Activated B cell treated with CpG ODN at 0.5 μM for 24 hours (primary cell): ENCODE measurements around the gene PSD. TPM values are rescaled to one million over a fixed set of nuclear protein-coding genes. Genes with fewer than 3 reads are reported as not detected.

Experiments
- ATAC-seq: fragments of 200-7000 bp; cut with Tn5 transposase; one replicate; pipeline ENCODE4 v1.10.0; 2021; ENCODE audit warnings: low read depth, mild to moderate bottlenecking, moderate library complexity
- CTCF ChIA-PET: fragments of 350-600 bp; sonication (Branson Sonifier 250); formaldehyde crosslinking; loops from one replicate; lab custom pipeline; 2021; ENCODE audit warnings: antibody characterized with exemption; lab: Charles Lee
- POLR2A ChIA-PET: fragments of 350-600 bp; sonication (Branson Sonifier 250); formaldehyde crosslinking; loops from one replicate; lab custom pipeline; 2021; ENCODE audit warnings: antibody characterized with exemption; lab: Charles Lee
- DNase-seq: peaks from one replicate; pipeline ENCODE4 v3.0.0; 2022
- H3K27ac Mint-ChIP-seq: one replicate; pipeline ENCODE4 v1.8.0; 2020; ENCODE audit warnings: mixed read lengths
- H3K27me3 Mint-ChIP-seq: one replicate; pipeline ENCODE4 v1.8.0; 2021; ENCODE audit warnings: mixed read lengths
- H3K36me3 Mint-ChIP-seq: one replicate; pipeline ENCODE4 v1.8.0; 2021; ENCODE audit warnings: low read depth, mixed read lengths
- H3K4me1 Mint-ChIP-seq: one replicate; pipeline ENCODE4 v1.8.0; 2021; ENCODE audit warnings: mixed read lengths
- H3K4me3 Mint-ChIP-seq: one replicate; pipeline ENCODE4 v1.8.0; 2020; ENCODE audit warnings: mild to moderate bottlenecking, mixed read lengths
- H3K9me3 Mint-ChIP-seq: one replicate; pipeline ENCODE4 v1.8.0; 2020; ENCODE audit warnings: mixed read lengths
- CTCF ChIP-seq: fragments of 200-600 bp; IDR thresholded peaks from one replicate; pipeline ENCODE4 v1.8.0; 2022; ENCODE audit warnings: antibody characterized with exemption, mild to moderate bottlenecking
- intact Hi-C: fragments of 100-400 bp; cut with micrococcal nuclease; formaldehyde crosslinking; loops from one replicate; pipeline ENCODE4 v1.15.1; 2024
- total RNA-seq: library from RNA; stranded (reverse); gene quantifications from 2 replicates; pipeline ENCODE4 v1.2.3, GENCODE V29; 2022

The PSD gene
- total RNA-seq, 1 donor from 2014 or later = 1.5 TPM

- H3K4me3 Mint-ChIP-seq = peak overlapping the region; percentile 29
- POLR2A ChIA-PET = interaction anchor here (0.8 to 4.3 kb wide), 10 partner anchors 12 to 231 kb away, joined by 3 to 51 read pairs (median 8); partner anchors contain the start of genes ACTR1A, C10orf95, CUEDC2 and FBXL15
- no peaks in the 10 kb centered on the region for H3K36me3 Mint-ChIP-seq
- no peak overlapping the region for H3K27ac Mint-ChIP-seq
- no peaks in the 10 kb centered on the region for H3K27me3 Mint-ChIP-seq
- ATAC-seq (no peak), DNase-seq (no peak)
- intact Hi-C loops = no loop called here
- H3K9me3 Mint-ChIP-seq = no peaks in the 10 kb centered on the region
- CTCF ChIA-PET = interaction anchor here (1.5 to 1.9 kb wide), 3 partner anchors 40 to 232 kb away, joined by 5 to 8 read pairs (median 7); no protein-coding TSS in a partner anchor
- TF ChIP-seq CTCF = no peak
- H3K4me1 Mint-ChIP-seq = peaks cover 31% of the 10 kb centered on the region
Observed at GRCh38 chr10:102462512-102463054, 44.0 kb upstream of the PSD start.

GRCh38 chr10:102461187-102462054 is 42.8 kb upstream of the PSD start:
- H3K4me1 Mint-ChIP-seq = peaks cover 31% of the 10 kb centered on the region
- ATAC-seq (peak; percentile 99), DNase-seq (peak; percentile 90)
- no peaks in the 10 kb centered on the region for H3K27me3 Mint-ChIP-seq
- TF ChIP-seq CTCF = no peak
- CTCF ChIA-PET = interaction anchor here (0.8 to 1.9 kb wide), 5 partner anchors 17 to 231 kb away, joined by 3 to 8 read pairs (median 7); no protein-coding TSS in a partner anchor
- H3K27ac Mint-ChIP-seq = peak overlapping the region; percentile 85
- no peaks in the 10 kb centered on the region for H3K36me3 Mint-ChIP-seq
- intact Hi-C loops = loop anchor here (1.0 to 2.0 kb wide), 7 partner anchors 11 to 220 kb away; partner anchors contain the start of genes ACTR1A, CUEDC2 and PITX3
- POLR2A ChIA-PET = interaction anchor here (0.6 to 4.3 kb wide), 17 partner anchors 11 to 230 kb away, joined by 3 to 51 read pairs (median 5); partner anchors contain the start of genes ACTR1A, C10orf95, CUEDC2 and FBXL15
- peak overlapping the region; percentile 88 for H3K4me3 Mint-ChIP-seq
- H3K9me3 Mint-ChIP-seq = no peaks in the 10 kb centered on the region

GRCh38 chr10:102460836-102461186 is 42.2 kb upstream of the PSD start:
- Mint-ChIP-seq H3K4me3 (peak overlapping the region; percentile 88), H3K4me1 (peaks cover 31% of the 10 kb centered on the region), H3K27ac (peak overlapping the region; percentile 85), H3K9me3 (no peaks in the 10 kb centered on the region), H3K27me3 (no peaks in the 10 kb centered on the region), H3K36me3 (peaks cover 1% of the 10 kb centered on the region)
- intact Hi-C loops = loop anchor here (1.0 to 2.0 kb wide), 7 partner anchors 11 to 220 kb away; partner anchors contain the start of genes ACTR1A, CUEDC2 and PITX3
- POLR2A ChIA-PET = interaction anchor here (1.0 to 4.3 kb wide), 13 partner anchors 10 to 216 kb away, joined by 3 to 51 read pairs (median 5); partner anchors contain the start of genes ACTR1A, C10orf95, CUEDC2 and FBXL15
- no peak for TF ChIP-seq CTCF
- no peak for DNase-seq
- CTCF ChIA-PET = no interaction called here
- ATAC-seq = peak; percentile 9

GRCh38 chr10:102458656-102459055 is 40.1 kb upstream of the PSD start:
- Mint-ChIP-seq H3K9me3 (no peaks in the 10 kb centered on the region), H3K4me1 (peaks cover 31% of the 10 kb centered on the region), H3K36me3 (peaks cover 13% of the 10 kb centered on the region), H3K27ac (no peak overlapping the region), H3K27me3 (no peaks in the 10 kb centered on the region), H3K4me3 (no peak overlapping the region)
- ChIA-PET CTCF (no interaction called here), POLR2A (interaction anchor here (0.6 kb wide), 1 partner anchor 39 kb away, joined by 9 read pairs; no protein-coding TSS in a partner anchor)
- no peak for ATAC-seq
- DNase-seq = no peak
- intact Hi-C loops = no loop called here
- TF ChIP-seq CTCF = no peak
